H1 (cell line): ENCODE data around the gene SOBP. TPM values are rescaled to one million over a fixed set of nuclear protein-coding genes. Genes with fewer than 3 reads are reported as not detected.

ENCODE experiments used
- CTCF ChIA-PET: fragments of 300-600 bp; sonication (Branson Sonifier 250); formaldehyde crosslinking; loops from one replicate; lab custom pipeline; 2021; ENCODE audit not compliant: partially characterized antibody; lab: Charles Lee
- POLR2A ChIA-PET: fragments of 300-600 bp; sonication (Branson Sonifier 250); formaldehyde crosslinking; loops from one replicate; lab custom pipeline; 2021; ENCODE audit warnings: inconsistent platforms; ENCODE audit not compliant: partially characterized antibody; lab: Charles Lee
- DNase-seq, 2 experiments: peaks; one replicate each; pipeline versions ENCODE4 v3.0.0 to v3.0.0-alpha.2; 2010 to 2022; ENCODE audit warnings: low spot score in 2 of 2, low read depth in 1 of 2, mixed read lengths in 1 of 2
- FAIRE-seq: peaks from 2 replicates; lab custom pipeline; 2011; peaks lifted over from hg19 to GRCh38; lab: Jason Lieb, UNC
- H2AFZ ChIP-seq: 2 replicates; pipeline ENCODE4 v1.8.1; 2012; ENCODE audit warnings: low read length, inconsistent platforms
- H2AK5ac ChIP-seq: 2 replicates; pipeline ENCODE4 v1.6.1; 2013; ENCODE audit warnings: low read depth, low read length
- H2BK120ac ChIP-seq: replicated peaks from 2 replicates; pipeline ENCODE3; 2013; ENCODE audit warnings: low read depth, low read length, inconsistent platforms
- H2BK12ac ChIP-seq: 2 replicates; pipeline ENCODE4 v1.6.1; 2013; ENCODE audit warnings: low read depth, low read length
- H2BK15ac ChIP-seq: 2 replicates; pipeline ENCODE4 v1.6.1; 2013; ENCODE audit warnings: low read length
- H2BK20ac ChIP-seq: 2 replicates; pipeline ENCODE4 v1.6.1; 2013; ENCODE audit warnings: low read length
- H2BK5ac ChIP-seq: 2 replicates; pipeline ENCODE4 v1.6.1; 2013; ENCODE audit warnings: low read depth, low read length
- H3K14ac ChIP-seq: 2 replicates; pipeline ENCODE4 v1.6.1; 2013; ENCODE audit warnings: inconsistent platforms; ENCODE audit not compliant: insufficient read length
- H3K18ac ChIP-seq: 2 replicates; pipeline ENCODE4 v1.6.1; 2013; ENCODE audit warnings: low read length; ENCODE audit errors: extremely low read depth
- H3K23ac ChIP-seq: 2 replicates; pipeline ENCODE4 v1.6.1; 2013; ENCODE audit warnings: inconsistent platforms; ENCODE audit not compliant: insufficient read length
- H3K23me2 ChIP-seq: 2 replicates; pipeline ENCODE4 v1.6.1; 2013; ENCODE audit warnings: low read depth, low read length
- H3K27ac ChIP-seq: 2 replicates; pipeline ENCODE4 v1.6.1; 2011; ENCODE audit warnings: low read depth, low read length, inconsistent platforms
- H3K27me3 ChIP-seq, 4 experiments: replicated peaks in 1 of 4; 1 replicate in 1 of 4; 2 replicates in 3 of 4; pipeline versions ENCODE4 v1.6.1 to v1.8.1; 2011 to 2013; ENCODE audit warnings: low read length in 3 of 4, mild to moderate bottlenecking in 3 of 4, inconsistent platforms in 2 of 4, mixed read lengths in 2 of 4, moderate library complexity in 1 of 4; ENCODE audit not compliant: control insufficient read depth in 3 of 4, insufficient read depth in 3 of 4; ENCODE audit errors: extremely low read depth in 1 of 4
- H3K36me3 ChIP-seq, 4 experiments: 2 replicates each; pipeline versions ENCODE4 v1.6.1 to v1.8.1; 2011 to 2013; ENCODE audit warnings: mild to moderate bottlenecking in 4 of 4, low read length in 3 of 4, moderate library complexity in 2 of 4, control low read depth in 1 of 4, inconsistent platforms in 1 of 4; ENCODE audit not compliant: insufficient read depth in 4 of 4, control insufficient read depth in 2 of 4
- H3K4ac ChIP-seq: replicated peaks from 2 replicates; pipeline ENCODE3; 2013; ENCODE audit warnings: low read length, low read depth, mixed read lengths, inconsistent platforms; ENCODE audit not compliant: insufficient read length
- H3K4me1 ChIP-seq, 4 experiments: replicated peaks in 1 of 4; 1 replicate in 1 of 4; 2 replicates in 3 of 4; pipeline versions ENCODE4 v1.6.1 to v1.8.1; 2011 to 2013; ENCODE audit warnings: low read length in 3 of 4, inconsistent platforms in 2 of 4, mixed read lengths in 1 of 4; ENCODE audit not compliant: insufficient read depth in 4 of 4, control insufficient read depth in 3 of 4
- H3K4me2 ChIP-seq, 2 experiments: 2 replicates each; pipeline versions ENCODE4 v1.6.1 to v1.8.1; 2011 to 2013; ENCODE audit warnings: low read depth in 2 of 2, low read length in 2 of 2, control low read depth in 1 of 2, inconsistent platforms in 1 of 2, mild to moderate bottlenecking in 1 of 2; ENCODE audit not compliant: insufficient read depth in 1 of 2
- H3K4me3 ChIP-seq, 4 experiments: fragments of 200-600, 300-600 bp in 1 of 4; sonication (generic), shearing (Covaris generic), sonication (Bioruptor Twin) in 1 of 4; 2 replicates each; pipeline versions ENCODE4 v1.5.1 to v1.8.1; 2011 to 2016; ENCODE audit warnings: low read length in 4 of 4, low read depth in 3 of 4, control low read depth in 2 of 4, inconsistent platforms in 2 of 4, mild to moderate bottlenecking in 2 of 4, mixed read lengths in 1 of 4, moderate library complexity in 1 of 4; ENCODE audit not compliant: insufficient read depth in 2 of 4; ENCODE audit errors: extremely low read depth in 1 of 4
- H3K56ac ChIP-seq: replicated peaks from 2 replicates; pipeline ENCODE3; 2013; ENCODE audit warnings: low read depth, mild to moderate bottlenecking, mixed read lengths, low read length, inconsistent platforms; ENCODE audit not compliant: insufficient read length
- H3K79me1 ChIP-seq: 2 replicates; pipeline ENCODE4 v1.6.1; 2013; ENCODE audit warnings: low read depth, low read length, control low read depth
- H3K79me2 ChIP-seq, 2 experiments: 2 replicates each; pipeline versions ENCODE4 v1.6.1 to v1.8.1; 2012 to 2013; ENCODE audit warnings: low read length in 2 of 2, mild to moderate bottlenecking in 2 of 2, inconsistent platforms in 1 of 2; ENCODE audit not compliant: insufficient read depth in 2 of 2, control insufficient read depth in 1 of 2
- H3K9ac ChIP-seq, 4 experiments: replicated peaks in 1 of 4; 1 replicate in 1 of 4; 2 replicates in 3 of 4; pipeline versions ENCODE4 v1.6.1 to v1.8.1; 2011 to 2013; ENCODE audit warnings: low read depth in 3 of 4, low read length in 3 of 4, control low read depth in 2 of 4, mild to moderate bottlenecking in 2 of 4, moderate library complexity in 2 of 4, inconsistent platforms in 1 of 4; ENCODE audit errors: extremely low read depth in 1 of 4
- H3K9me3 ChIP-seq, 2 experiments: 2 replicates each; pipeline versions ENCODE4 v1.6.1 to v1.8.1; 2012 to 2013; ENCODE audit warnings: mild to moderate bottlenecking in 2 of 2, moderate library complexity in 2 of 2, control low read depth in 1 of 2, inconsistent platforms in 1 of 2, low read depth in 1 of 2, low read length in 1 of 2, mixed read lengths in 1 of 2; ENCODE audit not compliant: insufficient read depth in 2 of 2
- H4K20me1 ChIP-seq, 2 experiments: replicated peaks in 1 of 2; 2 replicates each; pipeline versions ENCODE3 to v1.8.1; 2011 to 2013; ENCODE audit warnings: inconsistent platforms in 2 of 2, low read length in 2 of 2, mild to moderate bottlenecking in 1 of 2; ENCODE audit not compliant: insufficient read depth in 2 of 2, control insufficient read depth in 1 of 2
- H4K5ac ChIP-seq: 2 replicates; pipeline ENCODE4 v1.6.1; 2013; ENCODE audit warnings: low read length, low read depth, mixed read lengths, inconsistent platforms; ENCODE audit not compliant: insufficient read length
- H4K8ac ChIP-seq: 2 replicates; pipeline ENCODE4 v1.8.0; 2013; ENCODE audit warnings: mild to moderate bottlenecking, moderate library complexity, low read length, inconsistent platforms; ENCODE audit not compliant: insufficient read depth; ENCODE audit errors: extremely low read depth
- H4K91ac ChIP-seq: replicated peaks from 2 replicates; pipeline ENCODE3; 2013; ENCODE audit warnings: low read length, mixed read lengths, inconsistent platforms; ENCODE audit not compliant: insufficient read length
- E2F6 ChIP-seq: IDR thresholded peaks from 2 replicates; pipeline ENCODE4 v1.6.1; 2012; ENCODE audit warnings: inconsistent platforms
- WGBS, 2 experiments: shearing (Covaris generic) in 1 of 2; methylation state at CpG; one replicate each; pipeline versions ENCODE4 v1.1.6 to v1.1.7; 2013 to 2015; ENCODE audit warnings: low lambda C conversion rate in 2 of 2, mixed read lengths in 2 of 2, inconsistent platforms in 1 of 2, low coverage in 1 of 2, missing lambda C conversion rate in 1 of 2; ENCODE audit not compliant: insufficient replicate concordance in 2 of 2, insufficient coverage in 1 of 2, insufficient read length in 1 of 2; ENCODE audit errors: extremely low coverage in 1 of 2, missing lambda C conversion rate in 1 of 2; 5-methylcytosine and 5-hydroxymethylcytosine counted together
- polyA plus RNA-seq, 7 experiments: library from polyadenylated mRNA; depleted of rRNA in 3 of 7; stranded (reverse) in 5 of 7; unstranded in 2 of 7; fragments of >200 nt in 5 of 7; fragments of 200-250 nt in 2 of 7; gene quantifications; 1 replicate in 5 of 7; 2 replicates in 1 of 7; 4 replicates in 1 of 7; pipeline versions ENCODE4 v1.2.1 to v1.2.3, GENCODE V29; 2011 to 2013; ENCODE audit warnings: missing spikeins in 2 of 7, mixed read lengths in 2 of 7
- total RNA-seq: library from RNA; stranded (reverse); fragmentation: NEBNext Ultra II Directional; extraction: Animal tissue kit (Norgen Biotek cat#: 25700); gene quantifications from 2 replicates; pipeline ENCODE4 v1.2.1, GENCODE V29; 2021

Gene SOBP
- total and polyA plus RNA-seq, 2 of the 8 experiments (the other 6 are each of a cell fraction or from before 2014, with no cell fraction given) = 0.45 to 6.2 TPM

GRCh38 chr6:107668743-107669474, 179.0 kb downstream of the SOBP start:
- no peak overlapping the region for H3K4me3 ChIP-seq
- 88% methylated on average over 23 of the region's 23 CpGs; no CpG with 5 or more reads in 1 of the 2 experiments for WGBS, 2 experiments
- no peaks in the 10 kb centered on the region for H3K23me2 ChIP-seq
- no peak overlapping the region for H4K5ac ChIP-seq
- no peak overlapping the region for H3K14ac ChIP-seq
- no peak for TF ChIP-seq E2F6
- no peaks in the 10 kb centered on the region; a peak in 1 of 8 replicates for H3K36me3 ChIP-seq
- FAIRE-seq (no peak), DNase-seq (no peak)
- H2BK20ac ChIP-seq = peak overlapping the region; percentile 36; the same call in 1 of the 2 replicates
- H4K20me1 ChIP-seq = no peaks in the 10 kb centered on the region
- H2BK5ac ChIP-seq = no peak overlapping the region; the same call in 1 of the 2 replicates
- H3K9ac ChIP-seq = no peak overlapping the region
- POLR2A ChIA-PET = no interaction called here
- no peak overlapping the region; the same call in 1 of the 2 replicates for H2AK5ac ChIP-seq
- H4K8ac ChIP-seq = no peak overlapping the region
- H3K4me1 ChIP-seq = peaks cover 6 to 27% (median 13%) of the 10 kb centered on the region in 4 experiments
- no peaks in the 10 kb centered on the region for H3K79me1 ChIP-seq
- peak overlapping the region; percentile 23; the same call in 1 of the 2 replicates for H2BK15ac ChIP-seq
- H3K27me3 ChIP-seq = no peaks in the 10 kb centered on the region
- no peak overlapping the region for H3K4me2 ChIP-seq
- H2BK12ac ChIP-seq = peak overlapping the region; percentile 33; the same call in 1 of the 2 replicates
- H3K56ac ChIP-seq = no peak overlapping the region
- H2BK120ac ChIP-seq = no peak overlapping the region
- no peak overlapping the region for H2AFZ ChIP-seq
- H4K91ac ChIP-seq = no peak overlapping the region
- H3K27ac ChIP-seq = no peak overlapping the region
- H3K4ac ChIP-seq = no peak overlapping the region
- no peak overlapping the region for H3K23ac ChIP-seq
- CTCF ChIA-PET = interaction anchor here (1.0 to 3.5 kb wide), 4 partner anchors 12 to 197 kb away, joined by 3 to 14 read pairs (median 6); no protein-coding TSS in a partner anchor
- H3K9me3 ChIP-seq = no peaks in the 10 kb centered on the region
- H3K18ac ChIP-seq = no peak overlapping the region
- H3K79me2 ChIP-seq = no peaks in the 10 kb centered on the region
